CD8-positive, alpha-beta memory T cell (primary cell): ENCODE data around the gene COL6A2. TPM values are rescaled to one million over a fixed set of nuclear protein-coding genes. Genes with fewer than 3 reads are reported as not detected.
"Not testable (repeated sequence)": the region's sequence is repeated elsewhere in the genome, so short reads cannot be mapped to it uniquely, and the experiment has no call there.

Experiments used
- CTCF ChIA-PET: fragments of 350-600 bp; sonication (Branson Sonifier 250); formaldehyde crosslinking; loops from one replicate; lab custom pipeline; 2021; ENCODE audit warnings: antibody characterized with exemption; lab: Charles Lee
- POLR2A ChIA-PET: fragments of 350-600 bp; sonication (Branson Sonifier 250); formaldehyde crosslinking; loops from one replicate; lab custom pipeline; 2021; ENCODE audit warnings: antibody characterized with exemption; lab: Charles Lee
- DNase-seq, 5 donors: peaks; one replicate each; pipeline versions ENCODE4 v3.0.0 to v3.0.0-alpha.2; 2020 to 2022; ENCODE audit warnings: mixed read lengths in 1 of 5
- H3K27ac ChIP-seq: one replicate; pipeline ENCODE4 v1.7.0; 2013; ENCODE audit warnings: low read depth, mild to moderate bottlenecking, low read length, moderate library complexity
- H3K27me3 ChIP-seq: 2 replicates; pipeline ENCODE4 v1.7.0; 2013; ENCODE audit warnings: low read length, mild to moderate bottlenecking; ENCODE audit not compliant: insufficient read depth, poor library complexity, severe bottlenecking
- H3K36me3 ChIP-seq: 2 replicates; pipeline ENCODE4 v1.7.0; 2013; ENCODE audit warnings: mild to moderate bottlenecking, low read length, moderate library complexity; ENCODE audit not compliant: insufficient read depth
- H3K4me1 ChIP-seq: 2 replicates; pipeline ENCODE4 v1.7.0; 2013; ENCODE audit warnings: mild to moderate bottlenecking, low read length, moderate library complexity; ENCODE audit not compliant: insufficient read depth
- H3K4me3 ChIP-seq: 2 replicates; pipeline ENCODE4 v1.7.0; 2013; ENCODE audit warnings: mild to moderate bottlenecking, low read length
- H3K9me3 ChIP-seq: 2 replicates; pipeline ENCODE4 v1.7.0; 2013; ENCODE audit warnings: mild to moderate bottlenecking, low read length
- H3K27ac Mint-ChIP-seq, 8 donors: one replicate each; pipeline ENCODE4 v1.8.0; 2020 to 2021; ENCODE audit warnings: mixed read lengths in 8 of 8, mild to moderate bottlenecking in 6 of 8, inconsistent platforms in 3 of 8, moderate library complexity in 3 of 8
- H3K27me3 Mint-ChIP-seq, 2 donors: one replicate each; pipeline ENCODE4 v1.8.0; 2020 to 2021; ENCODE audit warnings: mixed read lengths in 2 of 2, mild to moderate bottlenecking in 1 of 2, moderate library complexity in 1 of 2
- H3K36me3 Mint-ChIP-seq, 3 donors: one replicate each; pipeline ENCODE4 v1.8.0; 2020 to 2021; ENCODE audit warnings: mixed read lengths in 3 of 3, inconsistent platforms in 1 of 3, mild to moderate bottlenecking in 1 of 3
- H3K4me1 Mint-ChIP-seq, 3 donors: one replicate each; pipeline ENCODE4 v1.8.0; 2020 to 2021; ENCODE audit warnings: mixed read lengths in 3 of 3, inconsistent platforms in 1 of 3, mild to moderate bottlenecking in 1 of 3
- H3K4me3 Mint-ChIP-seq, 7 donors: one replicate each; pipeline ENCODE4 v1.8.0; 2020 to 2021; ENCODE audit warnings: mixed read lengths in 7 of 7, mild to moderate bottlenecking in 6 of 7, moderate library complexity in 4 of 7, inconsistent platforms in 2 of 7
- H3K9me3 Mint-ChIP-seq, 5 donors: one replicate each; pipeline ENCODE4 v1.8.0; 2020 to 2022; ENCODE audit warnings: mixed read lengths in 5 of 5, mild to moderate bottlenecking in 3 of 5, moderate library complexity in 2 of 5, inconsistent platforms in 1 of 5
- polyA plus RNA-seq: library from polyadenylated mRNA; unstranded; fragments of 300-500 nt; fragmentation: Illumina TruSeq; gene quantifications from one replicate; pipeline ENCODE4 v1.2.3, GENCODE V29; 2021
- total RNA-seq, 2 experiments: library from RNA; stranded (reverse); gene quantifications; one replicate each; pipeline ENCODE4 v1.2.3, GENCODE V29; 2021

Gene COL6A2
- total and polyA plus RNA-seq, 3 experiments from 2014 or later, result 17.4 to 25.1 (median 22.8) TPM

- Mint-ChIP-seq H3K27ac (peak overlapping the region in 1 of 8 donors; percentile 76), H3K27me3 (peaks cover 28 to 40% of the 10 kb centered on the region in 2 donors), H3K9me3 (peaks cover 33 to 41% (median 36%) of the 10 kb centered on the region in 5 donors), H3K36me3 (peaks cover 0 to 43% (median 3%) of the 10 kb centered on the region in 3 donors)
- H3K9me3 ChIP-seq, POLR2A ChIA-PET, H3K4me3 ChIP-seq, H3K36me3 ChIP-seq, H3K4me1 ChIP-seq, H3K4me1 Mint-ChIP-seq, H3K27me3 ChIP-seq, CTCF ChIA-PET, H3K27ac ChIP-seq, DNase-seq, H3K4me3 Mint-ChIP-seq: not testable (repeated sequence)
Observed at GRCh38 chr21:46107376-46107775, 9.5 kb downstream of the COL6A2 start.

GRCh38 chr21:46108827-46109312 lies 11.0 kb downstream of the COL6A2 start:
- ChIA-PET CTCF (no interaction called here), POLR2A (no interaction called here)
- Mint-ChIP-seq H3K4me3 (no peak overlapping the region), H3K9me3 (peaks cover 19 to 31% (median 22%) of the 10 kb centered on the region in 5 donors), H3K4me1 (no peaks in the 10 kb centered on the region), H3K36me3 (peaks cover 0 to 28% (median 6%) of the 10 kb centered on the region in 3 donors), H3K27me3 (peaks cover 18 to 25% of the 10 kb centered on the region in 2 donors), H3K27ac (peak overlapping the region in 1 of 8 donors; percentile 50)
- no peak for DNase-seq
- no peaks in the 10 kb centered on the region for H3K4me1 ChIP-seq
- no peaks in the 10 kb centered on the region for H3K36me3 ChIP-seq
- peaks cover 3% of the 10 kb centered on the region for H3K9me3 ChIP-seq
- no peak overlapping the region for H3K27ac ChIP-seq
- no peak overlapping the region for H3K4me3 ChIP-seq
- no peaks in the 10 kb centered on the region for H3K27me3 ChIP-seq

- Histone ChIP-seq H3K9me3 (peaks cover 3% of the 10 kb centered on the region), H3K36me3 (no peaks in the 10 kb centered on the region), H3K4me1 (no peaks in the 10 kb centered on the region), H3K27me3 (no peaks in the 10 kb centered on the region), H3K4me3 (no peak overlapping the region), H3K27ac (no peak overlapping the region)
- peak in 1 of 5 donors; percentile 31 for DNase-seq
- Mint-ChIP-seq H3K4me3 (no peak overlapping the region), H3K27me3 (peaks cover 13 to 19% of the 10 kb centered on the region in 2 donors), H3K4me1 (no peaks in the 10 kb centered on the region), H3K36me3 (peaks cover 0 to 23% (median 7%) of the 10 kb centered on the region in 3 donors), H3K9me3 (peaks cover 12 to 25% (median 15%) of the 10 kb centered on the region in 5 donors), H3K27ac (no peak overlapping the region)
- POLR2A ChIA-PET, result no interaction called here
- CTCF ChIA-PET, result no interaction called here
Observed at GRCh38 chr21:46109313-46110221, 11.7 kb downstream of the COL6A2 start.

- H3K9me3 ChIP-seq, result peaks cover 3% of the 10 kb centered on the region
- H3K4me3 Mint-ChIP-seq, result no peak overlapping the region
- peaks cover 0 to 24% (median 7%) of the 10 kb centered on the region in 3 donors for H3K36me3 Mint-ChIP-seq
- H3K4me3 ChIP-seq, result no peak overlapping the region
- H3K27ac ChIP-seq, result no peak overlapping the region
- peaks cover 12 to 20% (median 14%) of the 10 kb centered on the region in 5 donors for H3K9me3 Mint-ChIP-seq
- no peaks in the 10 kb centered on the region for H3K4me1 Mint-ChIP-seq
- no peaks in the 10 kb centered on the region for H3K36me3 ChIP-seq
- no peaks in the 10 kb centered on the region for H3K4me1 ChIP-seq
- DNase-seq, result peak in 2 of 5 donors; percentile 0 to 31
- H3K27ac Mint-ChIP-seq, result no peak overlapping the region
- no peaks in the 10 kb centered on the region for H3K27me3 ChIP-seq
- CTCF ChIA-PET, result no interaction called here
- H3K27me3 Mint-ChIP-seq, result peaks cover 11 to 14% of the 10 kb centered on the region in 2 donors
- POLR2A ChIA-PET, result no interaction called here
Observed at GRCh38 chr21:46110499-46111192, 12.7 kb downstream of the COL6A2 start.

- Mint-ChIP-seq H3K4me1 (no peaks in the 10 kb centered on the region), H3K9me3 (peaks cover 12 to 17% (median 13%) of the 10 kb centered on the region in 5 donors), H3K27ac (no peak overlapping the region), H3K27me3 (peaks cover 9 to 10% of the 10 kb centered on the region in 2 donors), H3K36me3 (peaks cover 0 to 22% (median 7%) of the 10 kb centered on the region in 3 donors), H3K4me3 (no peak overlapping the region)
- Histone ChIP-seq H3K4me1 (no peaks in the 10 kb centered on the region), H3K9me3 (peaks cover 3% of the 10 kb centered on the region), H3K4me3 (no peak overlapping the region), H3K27me3 (no peaks in the 10 kb centered on the region), H3K36me3 (no peaks in the 10 kb centered on the region), H3K27ac (no peak overlapping the region)
- POLR2A ChIA-PET, result no interaction called here
- peak in 2 of 5 donors; percentile 0 to 33 for DNase-seq
- CTCF ChIA-PET, result no interaction called here
Observed at GRCh38 chr21:46111193-46111571, 13.3 kb downstream of the COL6A2 start.

GRCh38 chr21:46111857-46112724 lies 14.2 kb downstream of the COL6A2 start:
- peaks cover 11 to 16% (median 12%) of the 10 kb centered on the region in 5 donors for H3K9me3 Mint-ChIP-seq

GRCh38 chr21:46112725-46113215 lies 14.9 kb downstream of the COL6A2 start:
- Mint-ChIP-seq H3K27ac (peak overlapping the region in 1 of 8 donors; percentile 88), H3K9me3 (peaks cover 4 to 11% (median 7%) of the 10 kb centered on the region in 5 donors), H3K4me3 (no peak overlapping the region), H3K27me3 (peaks cover 0 to 6% of the 10 kb centered on the region in 2 donors), H3K36me3 (peaks cover 2 to 13% (median 9%) of the 10 kb centered on the region in 3 donors), H3K4me1 (no peaks in the 10 kb centered on the region)
- peaks cover 3% of the 10 kb centered on the region for H3K9me3 ChIP-seq
- H3K36me3 ChIP-seq, result no peaks in the 10 kb centered on the region
- peak in 1 of 5 donors; percentile 39 for DNase-seq
- H3K27me3 ChIP-seq, result no peaks in the 10 kb centered on the region
- no peaks in the 10 kb centered on the region for H3K4me1 ChIP-seq
- ChIA-PET POLR2A (interaction anchor here (0.5 kb wide), 1 partner anchor 11 kb away, joined by 6 read pairs; no protein-coding TSS in a partner anchor), CTCF (no interaction called here)
- H3K27ac ChIP-seq, result no peak overlapping the region
- H3K4me3 ChIP-seq, result no peak overlapping the region

More at GRCh38 chr21:46111857-46112724, 14.2 kb downstream of the COL6A2 start:
- H3K36me3 ChIP-seq, result no peaks in the 10 kb centered on the region
- POLR2A ChIA-PET, result interaction anchor here (0.5 kb wide), 1 partner anchor 11 kb away, joined by 6 read pairs; no protein-coding TSS in a partner anchor
- H3K36me3 Mint-ChIP-seq, result peaks cover 2 to 17% (median 9%) of the 10 kb centered on the region in 3 donors
- no peaks in the 10 kb centered on the region for H3K4me1 Mint-ChIP-seq
- no peaks in the 10 kb centered on the region for H3K4me1 ChIP-seq
- DNase-seq, result peak in 2 of 5 donors; percentile 0 to 39
- H3K9me3 ChIP-seq, result peaks cover 3% of the 10 kb centered on the region
- no peaks in the 10 kb centered on the region for H3K27me3 ChIP-seq
- H3K27me3 Mint-ChIP-seq, result peaks cover 7 to 8% of the 10 kb centered on the region in 2 donors
- no peak overlapping the region for H3K27ac Mint-ChIP-seq
- H3K4me3 ChIP-seq, result no peak overlapping the region
- H3K27ac ChIP-seq, result no peak overlapping the region
- H3K4me3 Mint-ChIP-seq, result no peak overlapping the region
- CTCF ChIA-PET, result no interaction called here
